GM18502 (cell line): ENCODE data around the gene PDE4B.

ENCODE experiments used
- ATAC-seq: cut with Tn5 transposase; IDR thresholded peaks from one replicate; pipeline ENCODE4 v1.9.1; 2021; ENCODE audit warnings: mild to moderate bottlenecking; ENCODE audit not compliant: unreplicated experiment, poor library complexity

Gene PDE4B

DNA sequence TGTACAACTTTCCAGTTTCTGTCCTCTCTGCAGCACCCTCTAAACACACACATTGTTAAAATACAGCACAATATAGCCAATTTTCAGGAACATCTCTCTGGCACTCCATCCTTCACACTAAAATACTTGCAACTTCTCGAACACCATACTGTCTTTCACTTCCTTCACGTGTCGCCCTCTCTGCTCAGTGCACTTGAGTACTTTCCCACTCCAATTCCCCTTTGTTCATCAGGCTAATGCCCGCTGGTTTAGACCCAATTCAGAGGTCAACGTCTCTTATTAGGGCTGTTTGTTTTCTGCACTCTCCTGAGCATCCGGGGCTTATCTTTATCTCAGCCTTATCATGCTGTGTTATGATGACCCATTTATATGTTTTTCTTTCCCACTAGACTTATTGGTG, 503.1 kb downstream of the PDE4B start:
- ATAC-seq = no peak

GRCh38 chr1:66296370-66296769, 503.7 kb downstream of the PDE4B start:
- ATAC-seq = no peak

DNA sequence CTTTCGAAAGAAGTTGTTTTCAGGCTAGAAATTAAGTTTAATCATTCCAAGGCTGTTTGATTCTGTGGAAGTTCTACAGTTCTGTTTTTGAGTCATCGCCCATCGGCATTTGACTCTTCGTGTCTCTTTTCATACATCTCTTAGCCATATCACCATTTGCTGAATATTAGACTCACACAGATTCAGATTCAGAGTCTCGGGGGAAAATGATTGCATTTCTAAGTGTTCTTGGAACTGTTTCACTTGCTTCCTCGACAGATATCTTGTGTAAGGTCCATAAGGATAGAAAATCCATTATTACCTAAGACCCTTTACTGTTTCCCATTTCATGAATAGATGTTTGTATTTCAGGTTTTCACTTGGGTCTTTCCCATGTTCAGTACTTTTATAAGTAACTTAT, 504.3 kb downstream of the PDE4B start:
- no peak for ATAC-seq

DNA sequence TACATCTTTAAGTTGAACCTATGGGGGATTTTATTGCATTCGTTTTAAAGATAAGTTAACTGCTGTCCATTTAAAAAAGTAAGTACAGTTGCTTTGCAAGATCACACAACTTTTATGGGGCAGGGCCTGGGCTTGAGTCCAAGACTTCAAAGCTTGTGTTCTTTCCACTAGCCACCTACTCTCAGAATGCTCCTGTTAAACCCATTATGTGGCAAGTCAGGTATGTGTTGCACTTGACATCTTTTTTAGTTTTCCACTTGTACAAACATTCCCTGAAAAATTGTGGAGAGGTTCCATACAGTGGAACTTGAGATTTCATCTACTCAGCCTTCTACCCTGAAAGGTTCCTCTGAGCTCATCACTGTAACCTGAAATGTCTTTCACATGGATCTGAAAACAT, 505.8 kb downstream of the PDE4B start:
- ATAC-seq = no peak

DNA sequence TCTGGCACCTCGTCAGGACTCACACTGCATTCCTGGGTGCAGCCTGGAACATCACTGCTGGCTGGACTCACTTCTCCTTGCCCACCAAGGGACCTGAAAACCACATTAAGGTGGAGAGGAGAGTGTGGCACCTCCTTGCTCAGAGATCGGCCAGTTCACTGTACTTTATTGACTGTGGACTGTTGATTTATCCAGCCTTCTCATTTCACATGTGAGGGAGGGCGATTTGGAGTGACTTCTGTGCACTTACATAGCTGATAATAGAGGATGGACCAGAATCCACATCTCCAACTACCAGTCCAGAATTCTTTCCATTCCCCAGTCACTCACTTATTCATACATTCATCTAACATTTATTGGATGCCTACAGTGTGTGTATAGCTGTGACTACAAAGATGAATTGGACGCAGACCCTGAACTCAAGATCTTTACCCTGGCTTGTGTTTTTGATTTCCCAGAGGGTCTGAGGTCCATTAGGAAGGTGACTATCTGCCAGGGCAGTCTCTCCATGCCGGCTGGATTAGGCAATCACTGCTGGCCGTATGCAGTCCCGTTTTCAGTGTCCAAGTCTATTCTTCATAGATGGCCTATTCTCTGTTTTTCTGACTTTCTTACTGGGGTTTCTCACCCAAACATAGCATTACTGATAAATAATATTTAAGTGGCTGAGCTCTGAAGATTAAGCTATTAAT, 507.7 kb downstream of the PDE4B start:
- ATAC-seq = no peak

- ATAC-seq = peak; percentile 83
Observed at GRCh38 chr1:66300972-66301451, 508.3 kb downstream of the PDE4B start.

DNA sequence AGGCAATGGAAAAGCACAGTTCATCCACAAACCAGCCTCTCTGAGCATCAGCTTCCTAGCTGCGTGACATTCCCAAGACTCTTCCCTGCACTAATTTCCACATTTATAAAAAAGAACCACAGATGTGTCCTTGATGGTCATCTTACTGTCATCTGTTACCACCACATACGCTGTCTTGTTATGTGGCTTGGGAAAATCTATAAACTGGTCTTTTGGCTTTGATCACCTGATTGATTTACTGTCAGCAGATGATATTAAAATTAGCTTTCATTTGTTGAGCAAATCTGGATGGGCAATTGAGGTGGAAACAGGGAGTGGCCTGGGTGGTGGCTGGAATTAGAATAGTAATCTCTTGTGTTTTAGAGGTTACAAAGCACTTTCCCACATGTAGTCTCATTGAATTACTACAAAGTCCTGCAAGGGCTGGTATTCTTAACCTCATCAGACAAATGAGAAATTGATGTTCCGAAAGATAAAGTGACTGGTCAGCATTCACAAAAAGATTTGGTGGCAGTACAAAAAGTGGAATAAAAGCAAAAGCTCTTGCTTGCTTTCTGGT, 509.6 kb downstream of the PDE4B start:
- ATAC-seq = no peak

DNA sequence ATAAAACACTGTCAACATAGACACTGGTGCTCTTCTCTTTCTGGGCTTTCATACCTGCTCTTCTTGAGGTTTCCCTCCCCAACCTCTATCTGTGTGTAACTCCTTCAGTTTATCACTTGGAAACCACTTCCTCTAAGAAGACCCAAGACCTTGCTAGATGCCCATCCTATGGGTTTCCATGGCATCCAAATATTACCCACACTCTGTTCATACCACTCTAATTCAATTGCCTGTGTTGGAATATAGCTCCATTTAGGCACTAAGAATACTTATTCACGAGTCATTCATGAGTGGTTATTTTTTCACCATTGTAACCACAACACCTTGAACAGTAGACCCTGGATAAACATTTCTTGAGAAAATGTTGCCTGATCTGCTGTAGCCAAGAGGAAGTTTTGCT, 510.1 kb downstream of the PDE4B start:
- ATAC-seq = no peak

DNA sequence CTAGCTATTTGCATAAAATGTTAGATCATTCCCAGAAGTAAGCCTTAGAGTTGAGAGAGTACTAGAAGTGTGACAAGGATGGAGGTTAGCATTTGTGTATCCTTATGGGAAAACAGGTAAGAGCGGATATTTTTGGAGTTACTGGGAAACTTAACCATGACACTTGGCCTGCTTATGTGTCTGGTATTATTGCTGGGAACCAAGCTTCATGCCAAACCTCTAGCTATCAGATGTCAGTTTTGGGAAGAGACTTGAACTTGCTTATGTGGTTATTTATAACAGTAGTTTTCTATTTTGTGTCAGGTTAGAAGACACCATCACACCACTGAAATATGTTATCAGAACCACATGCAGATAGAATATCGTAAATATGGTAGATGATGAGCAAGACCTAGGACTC, 511.0 kb downstream of the PDE4B start:
- no peak for ATAC-seq

DNA sequence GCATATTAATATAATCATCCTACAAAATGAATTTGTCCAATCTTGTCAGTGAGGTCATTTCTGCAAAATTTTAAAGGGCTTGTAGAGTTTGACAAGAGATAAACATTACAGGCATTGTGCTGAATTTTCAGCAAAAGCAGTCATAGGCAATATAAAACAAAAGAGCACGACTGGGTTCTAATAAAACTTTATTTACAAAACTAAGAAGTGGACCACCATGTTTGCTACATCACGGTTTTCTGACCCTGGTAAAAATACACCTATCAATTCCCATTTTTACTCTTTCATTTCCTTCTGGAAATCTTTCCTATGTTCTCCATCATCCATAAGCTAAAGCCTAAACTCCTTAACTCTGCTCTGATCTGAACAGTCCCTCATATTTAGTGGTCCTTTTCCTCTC, 511.4 kb downstream of the PDE4B start:
- no peak for ATAC-seq

DNA sequence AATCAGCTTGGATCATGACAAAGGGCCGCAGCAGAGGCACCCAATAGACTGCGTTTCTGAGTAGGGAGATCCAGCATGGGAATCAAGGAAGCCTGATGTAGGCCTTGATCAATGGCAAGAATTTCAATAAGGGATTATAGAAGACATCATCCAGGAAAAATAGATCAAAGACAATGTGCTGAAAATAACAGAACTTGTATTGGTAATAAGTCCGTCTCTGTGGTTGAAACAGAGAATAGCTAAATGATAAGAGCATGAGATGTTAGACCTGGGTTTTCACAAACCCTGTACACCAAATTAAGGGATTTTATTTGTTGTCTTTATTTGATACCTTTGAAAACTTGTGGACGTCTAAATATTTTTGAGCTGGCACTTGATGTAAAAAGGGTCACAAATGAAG, 513.2 kb downstream of the PDE4B start:
- peak; percentile 50 for ATAC-seq

DNA sequence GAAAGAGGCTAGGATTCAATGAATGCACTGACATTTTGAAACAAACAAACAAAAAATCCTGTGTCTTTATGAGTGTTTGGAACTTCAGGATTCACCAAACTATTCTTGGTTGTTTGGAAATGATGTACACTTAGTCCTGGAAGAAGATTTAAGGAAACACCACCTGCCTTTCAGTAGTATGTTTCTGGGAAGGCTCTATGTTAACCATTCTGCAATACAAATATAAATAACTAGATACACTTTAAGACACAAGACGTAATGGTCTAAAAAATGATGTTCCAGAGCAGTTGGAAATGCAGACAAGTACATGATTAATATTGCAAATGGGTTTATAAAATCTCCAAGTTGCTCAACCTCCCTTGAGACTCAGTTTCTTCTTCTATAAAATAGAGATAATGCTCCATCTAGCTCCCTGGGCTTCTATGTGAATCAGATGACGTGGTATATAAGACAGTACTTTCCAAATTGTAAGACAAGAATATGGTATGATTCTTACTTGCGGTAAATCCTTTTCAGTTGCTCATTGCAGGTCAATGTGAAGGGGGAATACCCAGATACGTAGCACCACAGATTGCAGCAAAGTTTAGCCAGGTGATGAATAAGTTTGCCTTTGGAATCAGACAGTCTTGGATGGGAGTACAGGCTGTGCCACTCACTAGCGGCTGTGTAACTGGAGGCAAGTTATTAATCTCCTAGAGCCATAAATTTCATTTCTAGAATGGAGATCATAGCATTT, 516.5 kb downstream of the PDE4B start:
- no peak for ATAC-seq

DNA sequence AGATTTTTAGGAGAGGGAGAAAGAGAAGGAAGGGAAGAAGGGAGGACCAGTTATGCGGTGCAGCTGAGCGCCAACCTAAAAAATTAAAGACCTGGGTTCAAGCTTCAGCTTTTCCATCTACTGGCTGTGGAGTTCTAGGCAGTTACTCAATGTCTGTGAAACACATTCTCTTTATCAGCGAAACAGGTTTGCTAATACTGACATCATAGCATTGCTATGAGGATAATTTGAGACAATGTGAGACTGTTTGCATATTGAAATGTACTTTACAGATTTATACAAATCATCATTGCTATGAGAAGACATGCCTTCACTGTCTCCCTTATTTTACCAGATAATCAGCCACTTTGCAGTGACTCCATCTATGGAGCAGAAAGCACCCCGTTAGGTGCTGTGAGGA, 518.4 kb downstream of the PDE4B start:
- ATAC-seq = no peak

DNA sequence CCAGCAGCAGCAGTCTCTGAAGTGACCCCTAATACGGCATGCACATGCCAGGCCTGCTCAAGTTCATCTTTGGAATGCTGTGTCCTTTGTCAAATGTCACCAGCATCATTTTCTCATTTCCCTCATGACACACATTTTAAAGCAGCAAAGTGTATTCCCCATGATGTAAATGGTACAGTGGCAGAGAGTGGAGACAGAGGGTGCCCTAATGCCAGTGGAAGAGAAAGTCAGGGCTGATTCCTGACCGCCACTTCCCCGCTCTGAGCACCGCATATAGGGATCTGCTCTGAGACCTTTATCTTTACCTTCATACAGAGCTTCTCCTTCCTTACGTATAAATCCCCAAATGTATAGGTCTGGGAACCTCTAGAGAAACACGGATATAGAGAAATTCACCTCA, 518.9 kb downstream of the PDE4B start:
- no peak for ATAC-seq

DNA sequence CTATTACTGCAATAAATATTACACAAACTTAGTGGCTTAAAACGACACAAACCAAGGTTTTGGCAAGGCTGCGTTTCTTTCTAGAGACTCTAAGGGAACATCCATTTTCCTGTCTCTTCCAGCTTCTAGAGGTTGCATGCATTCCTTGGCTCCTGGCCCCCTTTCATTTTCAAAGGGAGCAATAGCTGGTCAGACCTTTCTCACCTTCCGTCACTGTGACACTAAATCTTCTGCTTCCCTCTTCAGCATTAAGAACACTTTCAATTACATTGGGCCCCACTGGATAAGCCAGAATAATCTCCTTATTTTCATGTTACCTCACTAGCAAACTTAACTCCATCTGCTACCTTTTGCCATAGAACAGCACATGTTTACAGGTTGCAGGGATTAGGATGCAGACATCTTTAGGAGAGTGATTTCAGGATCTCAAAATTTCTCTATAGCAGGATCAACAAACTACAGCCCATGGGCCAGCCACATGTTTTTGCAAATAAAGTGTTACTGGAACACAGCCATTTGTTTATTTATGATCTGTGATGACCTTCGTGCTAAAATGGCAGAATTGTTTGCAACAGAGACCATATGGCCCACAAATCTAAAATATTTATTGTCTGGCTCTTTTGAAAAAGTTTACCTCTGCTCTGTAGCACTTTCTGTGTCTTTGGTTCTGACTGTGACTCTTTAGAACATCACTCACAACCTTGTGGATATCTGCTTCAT, 519.7 kb downstream of the PDE4B start:
- ATAC-seq = no peak

- ATAC-seq = no peak
Observed at GRCh38 chr1:66313429-66313828, 520.7 kb downstream of the PDE4B start.

GRCh38 chr1:66315671-66316070, 523.0 kb downstream of the PDE4B start:
- ATAC-seq = no peak

DNA sequence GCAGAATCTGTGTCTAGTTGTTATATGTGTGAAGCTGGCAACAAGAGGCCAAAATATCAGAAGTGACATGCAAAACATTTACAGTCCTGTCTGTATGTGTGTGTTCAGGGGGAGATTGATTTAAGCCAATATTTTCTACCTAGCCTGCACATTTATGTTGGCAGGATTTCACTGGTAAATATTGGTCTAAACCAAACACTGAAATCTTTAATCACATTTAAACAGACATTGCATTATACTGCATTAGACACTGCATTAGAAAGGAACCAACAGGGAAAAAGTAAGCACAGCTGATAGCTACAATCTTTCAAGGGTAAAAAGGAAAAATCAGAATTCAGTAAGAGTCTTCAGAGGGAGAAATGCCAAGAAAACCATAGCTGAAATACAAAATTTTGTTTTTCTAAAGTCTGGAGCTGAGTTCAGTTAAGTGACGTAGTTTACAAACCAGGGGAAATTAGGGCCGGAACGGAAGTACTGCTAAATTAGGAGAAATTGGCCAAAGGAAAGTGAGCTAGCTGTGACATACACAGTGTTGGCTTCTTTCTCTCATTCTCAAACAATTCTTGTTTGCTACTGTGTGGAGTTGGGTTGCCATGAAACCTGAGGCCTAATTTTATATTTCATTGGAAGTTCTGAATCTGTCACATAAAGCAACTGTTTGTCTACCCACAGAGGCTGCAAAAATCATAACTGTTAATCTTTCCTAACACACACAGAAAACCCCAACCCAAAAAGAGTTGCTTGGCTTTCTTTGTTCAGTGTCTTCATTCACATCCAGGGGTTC, 524.0 kb downstream of the PDE4B start:
- ATAC-seq = peak; percentile 87

- peak; percentile 45 for ATAC-seq
Observed at GRCh38 chr1:66317248-66317515, 524.5 kb downstream of the PDE4B start.

GRCh38 chr1:66320231-66320630, 527.5 kb downstream of the PDE4B start:
- ATAC-seq = no peak
